Measurements from ENCODE around the gene PRSS38. TPM values are rescaled to one million over a fixed set of nuclear protein-coding genes. Genes with fewer than 3 reads are reported as not detected.
"Not testable (repeated sequence)": the region's sequence is repeated elsewhere in the genome, so short reads cannot be mapped to it uniquely, and the experiment has no call there.

The PRSS38 gene
- total and polyA plus RNA-seq, 2 donors from 2014 or later = not detected

- no peak for FAIRE-seq
- no peaks in the 10 kb centered on the region for H3K36me3 ChIP-seq (ENCODE audit: control insufficient read depth in 2 of 3, insufficient read depth in 3 of 3, low read length in 3 of 3)
- intact Hi-C loops (cut with DNase I) = no loop called here
- no peak overlapping the region for H3K27ac ChIP-seq (ENCODE audit: low read depth in 2 of 2, low read length in 2 of 2)
- no peak overlapping the region for H3K4me3 ChIP-seq (ENCODE audit: low read length in 3 of 3)
- H3K9me3 ChIP-seq (ENCODE audit: control insufficient read depth in 2 of 3, insufficient read depth in 1 of 3, low read length in 3 of 3) = peaks cover 0 to 8% (median 3%) of the 10 kb centered on the region in 3 donors
- no peak for TF ChIP-seq CTCF (IDR thresholded peaks at IDR 0.05; ENCODE audit: borderline replicate concordance, extremely low read depth, insufficient read depth)
- H3K27me3 ChIP-seq (ENCODE audit: control insufficient read depth, insufficient read depth, low read length) = no peaks in the 10 kb centered on the region
- H3K4me1 ChIP-seq (ENCODE audit: control insufficient read depth in 2 of 3, insufficient read depth in 2 of 3, low read depth in 1 of 3, low read length in 3 of 3) = no peaks in the 10 kb centered on the region
- no peak overlapping the region for H3K9ac ChIP-seq (ENCODE audit: low read length in 3 of 3)
- no peak for DNase-seq
Observed at GRCh38 chr1:227869279-227869842, 53.9 kb downstream of the PRSS38 start.

GRCh38 chr1:227869851-227870305, 54.4 kb downstream of the PRSS38 start:
- no peak for TF ChIP-seq CTCF (IDR thresholded peaks at IDR 0.05; ENCODE audit: borderline replicate concordance, extremely low read depth, insufficient read depth)
- H3K27ac ChIP-seq (ENCODE audit: low read depth in 2 of 2, low read length in 2 of 2) = no peak overlapping the region
- no peaks in the 10 kb centered on the region for H3K4me1 ChIP-seq (ENCODE audit: control insufficient read depth in 2 of 3, insufficient read depth in 2 of 3, low read depth in 1 of 3, low read length in 3 of 3)
- peaks cover 0 to 8% (median 0%) of the 10 kb centered on the region in 3 donors for H3K9me3 ChIP-seq (ENCODE audit: control insufficient read depth in 2 of 3, insufficient read depth in 1 of 3, low read length in 3 of 3)
- H3K4me3 ChIP-seq (ENCODE audit: low read length in 3 of 3) = no peak overlapping the region
- H3K36me3 ChIP-seq (ENCODE audit: control insufficient read depth in 2 of 3, insufficient read depth in 3 of 3, low read length in 3 of 3) = no peaks in the 10 kb centered on the region
- FAIRE-seq (no peak), DNase-seq (no peak)
- intact Hi-C loops (cut with DNase I) = no loop called here
- H3K9ac ChIP-seq (ENCODE audit: low read length in 3 of 3) = no peak overlapping the region
- H3K27me3 ChIP-seq (ENCODE audit: control insufficient read depth, insufficient read depth, low read length) = no peaks in the 10 kb centered on the region

GRCh38 chr1:227870366-227870765, 54.9 kb downstream of the PRSS38 start:
- intact Hi-C loops (cut with DNase I) = no loop called here
- TF ChIP-seq CTCF (IDR thresholded peaks at IDR 0.05; ENCODE audit: borderline replicate concordance, extremely low read depth, insufficient read depth) = no peak
- no peak for FAIRE-seq

GRCh38 chr1:227871892-227872291, 56.4 kb downstream of the PRSS38 start:
- H3K36me3 ChIP-seq (ENCODE audit: control insufficient read depth in 2 of 3, insufficient read depth in 3 of 3, low read length in 3 of 3); FAIRE-seq; H3K4me3 ChIP-seq (ENCODE audit: low read length in 3 of 3); H3K4me1 ChIP-seq (ENCODE audit: control insufficient read depth in 2 of 3, insufficient read depth in 2 of 3, low read depth in 1 of 3, low read length in 3 of 3); H3K9me3 ChIP-seq (ENCODE audit: control insufficient read depth in 2 of 3, insufficient read depth in 1 of 3, low read length in 3 of 3); H3K27ac ChIP-seq (ENCODE audit: low read depth in 2 of 2, low read length in 2 of 2); H3K27me3 ChIP-seq (ENCODE audit: control insufficient read depth, insufficient read depth, low read length); H3K9ac ChIP-seq (ENCODE audit: low read length in 3 of 3); intact Hi-C loops (cut with DNase I); DNase-seq: not testable (repeated sequence)

More at GRCh38 chr1:227870366-227870765, 54.9 kb downstream of the PRSS38 start:
- H3K4me1 ChIP-seq (ENCODE audit: control insufficient read depth in 2 of 3, insufficient read depth in 2 of 3, low read depth in 1 of 3, low read length in 3 of 3) = no peaks in the 10 kb centered on the region
- H3K4me3 ChIP-seq (ENCODE audit: low read length in 3 of 3) = no peak overlapping the region
- H3K36me3 ChIP-seq (ENCODE audit: control insufficient read depth in 2 of 3, insufficient read depth in 3 of 3, low read length in 3 of 3) = no peaks in the 10 kb centered on the region
- no peak overlapping the region for H3K9ac ChIP-seq (ENCODE audit: low read length in 3 of 3)
- DNase-seq = no peak
- H3K27me3 ChIP-seq (ENCODE audit: control insufficient read depth, insufficient read depth, low read length) = no peaks in the 10 kb centered on the region
- H3K27ac ChIP-seq (ENCODE audit: low read depth in 2 of 2, low read length in 2 of 2) = no peak overlapping the region
- H3K9me3 ChIP-seq (ENCODE audit: control insufficient read depth in 2 of 3, insufficient read depth in 1 of 3, low read length in 3 of 3) = peaks cover 0 to 5% (median 0%) of the 10 kb centered on the region in 3 donors

GRCh38 chr1:227877810-227878209, 62.3 kb downstream of the PRSS38 start:
- H3K27me3 ChIP-seq (ENCODE audit: control insufficient read depth, insufficient read depth, low read length); H3K9me3 ChIP-seq (ENCODE audit: control insufficient read depth in 2 of 3, insufficient read depth in 1 of 3, low read length in 3 of 3); H3K4me1 ChIP-seq (ENCODE audit: control insufficient read depth in 2 of 3, insufficient read depth in 2 of 3, low read depth in 1 of 3, low read length in 3 of 3); intact Hi-C loops (cut with DNase I); FAIRE-seq; DNase-seq; H3K27ac ChIP-seq (ENCODE audit: low read depth in 2 of 2, low read length in 2 of 2); H3K4me3 ChIP-seq (ENCODE audit: low read length in 3 of 3); H3K36me3 ChIP-seq (ENCODE audit: control insufficient read depth in 2 of 3, insufficient read depth in 3 of 3, low read length in 3 of 3); H3K9ac ChIP-seq (ENCODE audit: low read length in 3 of 3): not testable (repeated sequence)
